ENCODE measurements around the gene SARDH.
A peak's percentile ranks its signal among the peaks of the same experiment; 100 is the strongest.

SARDH gene

DNA sequence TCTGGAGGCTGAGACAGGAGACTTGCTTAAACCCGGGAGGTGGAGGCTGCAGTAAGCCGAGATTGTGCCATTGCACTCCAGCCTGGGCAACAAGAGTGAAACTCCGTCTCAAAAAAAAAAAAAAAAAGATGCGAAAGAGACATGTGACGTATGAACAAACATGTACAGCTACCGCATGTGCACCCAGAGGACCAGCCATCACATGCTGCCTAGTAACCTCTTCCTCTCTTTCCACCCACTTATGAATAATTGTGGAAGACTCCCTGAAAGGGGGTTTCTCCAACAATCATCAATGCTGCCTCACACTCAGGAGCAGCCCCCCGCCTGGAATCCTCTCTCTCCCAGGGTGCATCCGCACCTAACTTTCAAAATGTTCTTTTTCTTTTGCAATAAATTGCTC, 2.2 kb downstream of the SARDH start:
- H3K79me2 ChIP-seq (ENCODE audit: control insufficient read depth, low read length) = no peaks in the 10 kb centered on the region
- H3K4me2 ChIP-seq (ENCODE audit: low read length) = no peak overlapping the region
- peaks cover 26% of the 10 kb centered on the region for H3K4me1 ChIP-seq (ENCODE audit: control insufficient read depth, low read length)
- H3K4me3 ChIP-seq (ENCODE audit: low read length) = no peak overlapping the region
- H3K36me3 ChIP-seq (ENCODE audit: control insufficient read depth, low read length) = no peaks in the 10 kb centered on the region
- H3F3A ChIP-seq (ENCODE audit: control insufficient read depth, insufficient read depth) = no peaks in the 10 kb centered on the region
- no peak overlapping the region for H3K27ac ChIP-seq (ENCODE audit: low read depth, low read length)
- H3K27me3 ChIP-seq (ENCODE audit: control insufficient read depth, low read length) = peaks cover 41% of the 10 kb centered on the region
- TF ChIP-seq EZH2phosphoT487 (IDR thresholded peaks at IDR 0.05; ENCODE audit: borderline replicate concordance, low read length) (no peak), CTCF (IDR thresholded peaks at IDR 0.05; ENCODE audit: low read depth, low read length, poor library complexity, severe bottlenecking) (no peak)
- no peaks in the 10 kb centered on the region for H3K9me3 ChIP-seq (ENCODE audit: control insufficient read depth, insufficient read depth, low read length)
- 0 out of 2 replicates have a peak, but pooled peaks cover 3% of the 10 kb centered on the region for H4K20me1 ChIP-seq (ENCODE audit: control insufficient read depth, insufficient read depth, low read depth, low read length)
- H3K9me2 ChIP-seq (replicated peaks; ENCODE audit: control insufficient read depth, low read length) = no peaks in the 10 kb centered on the region

DNA sequence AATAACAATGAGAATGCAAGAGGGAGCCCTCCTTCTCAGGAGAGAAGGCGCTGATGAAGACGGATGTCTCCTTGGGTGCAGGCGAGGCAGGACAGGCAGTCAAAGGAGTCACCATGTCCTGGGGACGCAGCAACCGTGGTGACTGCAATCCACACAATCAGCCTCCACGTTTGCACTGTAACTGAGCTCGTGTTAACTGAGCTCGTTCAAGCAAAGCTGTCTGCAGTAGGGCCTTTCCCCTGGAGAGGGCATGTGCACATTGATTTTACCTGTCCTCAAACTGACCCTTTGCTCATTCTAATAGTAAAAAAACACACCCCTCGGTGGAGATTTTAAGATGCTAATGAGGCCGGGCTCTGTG, 2.8 kb downstream of the SARDH start:
- Histone ChIP-seq H3K9me2 (replicated peaks; ENCODE audit: control insufficient read depth, low read length) (no peaks in the 10 kb centered on the region), H3F3A (ENCODE audit: control insufficient read depth, insufficient read depth) (no peaks in the 10 kb centered on the region), H3K79me2 (ENCODE audit: control insufficient read depth, low read length) (no peaks in the 10 kb centered on the region), H3K9me3 (ENCODE audit: control insufficient read depth, insufficient read depth, low read length) (no peaks in the 10 kb centered on the region), H3K4me1 (ENCODE audit: control insufficient read depth, low read length) (peaks cover 26% of the 10 kb centered on the region), H3K4me3 (ENCODE audit: low read length) (no peak overlapping the region), H3K4me2 (ENCODE audit: low read length) (peak overlapping the region; percentile 34), H3K36me3 (ENCODE audit: control insufficient read depth, low read length) (no peaks in the 10 kb centered on the region), H4K20me1 (ENCODE audit: control insufficient read depth, insufficient read depth, low read depth, low read length) (0 out of 2 replicates have a peak, but pooled peaks cover 3% of the 10 kb centered on the region), H3K27me3 (ENCODE audit: control insufficient read depth, low read length) (peaks cover 38% of the 10 kb centered on the region), H3K27ac (ENCODE audit: low read depth, low read length) (no peak overlapping the region)
- no peak for TF ChIP-seq CTCF (IDR thresholded peaks at IDR 0.05; ENCODE audit: low read depth, low read length, poor library complexity, severe bottlenecking)
- TF ChIP-seq EZH2phosphoT487 (IDR thresholded peaks at IDR 0.05; ENCODE audit: borderline replicate concordance, low read length) = no peak

GRCh38 chr9:133734590-133735414, 3.4 kb downstream of the SARDH start:
- H3K79me2 ChIP-seq (ENCODE audit: control insufficient read depth, low read length) = no peaks in the 10 kb centered on the region
- peaks cover 36% of the 10 kb centered on the region for H3K27me3 ChIP-seq (ENCODE audit: control insufficient read depth, low read length)
- H3K4me1 ChIP-seq (ENCODE audit: control insufficient read depth, low read length) = peaks cover 26% of the 10 kb centered on the region
- H3K9me3 ChIP-seq (ENCODE audit: control insufficient read depth, insufficient read depth, low read length) = no peaks in the 10 kb centered on the region
- 0 out of 2 replicates have a peak, but pooled peaks cover 3% of the 10 kb centered on the region for H4K20me1 ChIP-seq (ENCODE audit: control insufficient read depth, insufficient read depth, low read depth, low read length)
- no peak overlapping the region for H3K4me3 ChIP-seq (ENCODE audit: low read length)
- H3K4me2 ChIP-seq (ENCODE audit: low read length) = peak overlapping the region; percentile 34
- TF ChIP-seq CTCF (IDR thresholded peaks at IDR 0.05; ENCODE audit: low read depth, low read length, poor library complexity, severe bottlenecking) (no peak), EZH2phosphoT487 (IDR thresholded peaks at IDR 0.05; ENCODE audit: borderline replicate concordance, low read length) (no peak)
- H3K27ac ChIP-seq (ENCODE audit: low read depth, low read length) = no peak overlapping the region
- H3K36me3 ChIP-seq (ENCODE audit: control insufficient read depth, low read length) = no peaks in the 10 kb centered on the region
- no peaks in the 10 kb centered on the region for H3K9me2 ChIP-seq (replicated peaks; ENCODE audit: control insufficient read depth, low read length)
- no peaks in the 10 kb centered on the region for H3F3A ChIP-seq (ENCODE audit: control insufficient read depth, insufficient read depth)
